ENCODE results near the gene NFKBIE.

- peak in 3 of 4 experiments; percentile 21 to 32 (median 32) for TF ChIP-seq CTCF (IDR thresholded peaks at IDR 0.05)
- TF ChIP-seq EP300 (IDR thresholded peaks at IDR 0.05), result no peak
Measured at GRCh38 chr6:44253307-44254101, 11.8 kb downstream of the NFKBIE start.
